HepG2 (cell line): ENCODE results near the gene C1QTNF6. TPM values are rescaled to one million over a fixed set of nuclear protein-coding genes. Genes with fewer than 3 reads are reported as not detected.

Experiments used
- ATAC-seq: fragments of 200-7000 bp; cut with Tn5 transposase; 3 replicates; pipeline ENCODE4 v1.9.1; 2020; ENCODE audit warnings: mild to moderate bottlenecking, moderate library complexity
- BruUV-seq: library from RNA; stranded (reverse); fragments of 400-500 nt; replicated peaks from 2 replicates; lab custom pipeline; 2021; lab: Mats Ljungman, UMichigan
- CTCF ChIA-PET: fragments of 300-600 bp; formaldehyde crosslinking; extraction: SDS; loops from one replicate; lab custom pipeline; 2021; ENCODE audit warnings: low total read pairs, inconsistent platforms, low intra/inter-chr PET ratio; lab: Yijun Ruan, JAX
- POLR2A ChIA-PET: fragments of 350-600 bp; sonication (Branson Sonifier 250); formaldehyde crosslinking; loops from one replicate; lab custom pipeline; 2020; ENCODE audit warnings: antibody characterized with exemption, inconsistent platforms; lab: Yijun Ruan, JAX
- DNase-seq: peaks from one replicate; pipeline ENCODE4 v3.0.0-alpha.2; 2015; ENCODE audit warnings: low spot score
- FAIRE-seq: peaks from 3 replicates; lab custom pipeline; 2011; peaks lifted over from hg19 to GRCh38; lab: Jason Lieb, UNC
- H2AFZ ChIP-seq: one replicate; pipeline ENCODE4 v1.6.1; 2011; ENCODE audit warnings: low read length, inconsistent platforms
- H3K27ac ChIP-seq: fragments of 300-600 bp; 3 replicates; pipeline ENCODE4 v1.8.0; 2011; ENCODE audit warnings: mixed run types, mild to moderate bottlenecking, mixed read lengths, low read length, inconsistent platforms; ENCODE audit not compliant: insufficient read depth; ENCODE audit errors: extremely low read length
- H3K27me3 ChIP-seq, 2 experiments: fragments of 200-600 bp in 1 of 2; 2 replicates in 1 of 2; 3 replicates in 1 of 2; pipeline versions ENCODE4 v1.6.0 to v1.8.0; 2011; ENCODE audit warnings: low read length in 2 of 2, mild to moderate bottlenecking in 2 of 2, moderate library complexity in 2 of 2, inconsistent platforms in 1 of 2; ENCODE audit not compliant: insufficient read depth in 2 of 2, control insufficient read depth in 1 of 2
- H3K36me3 ChIP-seq, 2 experiments: fragments of 200-600 bp in 1 of 2; replicated peaks in 1 of 2; 2 replicates in 1 of 2; 3 replicates in 1 of 2; pipeline versions ENCODE4 v1.5.1 to v1.8.0; 2011; ENCODE audit warnings: low read length in 2 of 2, inconsistent platforms in 1 of 2; ENCODE audit not compliant: insufficient read depth in 2 of 2, control insufficient read depth in 1 of 2
- H3K4me1 ChIP-seq: 2 replicates; pipeline ENCODE4 v1.5.1; 2012; ENCODE audit warnings: low read length, inconsistent platforms; ENCODE audit not compliant: insufficient read depth
- H3K4me2 ChIP-seq: 2 replicates; pipeline ENCODE4 v1.6.0; 2011; ENCODE audit warnings: low read depth, low read length, inconsistent platforms
- H3K4me3 ChIP-seq, 3 experiments: fragments of 200-600 bp in 1 of 3; sonication (generic), shearing (Covaris generic) in 1 of 3; replicated peaks in 1 of 3; 2 replicates each; pipeline ENCODE4 v1.5.1; 2011 to 2016; ENCODE audit warnings: low read length in 3 of 3, inconsistent platforms in 2 of 3, low read depth in 2 of 3, mild to moderate bottlenecking in 2 of 3, control low read depth in 1 of 3, mixed read lengths in 1 of 3; ENCODE audit not compliant: insufficient read depth in 1 of 3
- H3K79me2 ChIP-seq: one replicate; pipeline ENCODE4 v1.6.1; 2011; ENCODE audit warnings: low read length, inconsistent platforms; ENCODE audit not compliant: insufficient read depth
- H3K9ac ChIP-seq: 2 replicates; pipeline ENCODE4 v1.6.0; 2011; ENCODE audit warnings: mild to moderate bottlenecking, low read depth, low read length, inconsistent platforms; ENCODE audit not compliant: insufficient read depth
- H3K9me3 ChIP-seq: 2 replicates; pipeline ENCODE4 v1.5.1; 2012; ENCODE audit warnings: mild to moderate bottlenecking, low read length
- H4K20me1 ChIP-seq: 2 replicates; pipeline ENCODE4 v1.6.0; 2011; ENCODE audit warnings: inconsistent platforms, mild to moderate bottlenecking, low read length, moderate library complexity; ENCODE audit not compliant: insufficient read depth
- GPN1 ChIP-seq: sonication (generic); formaldehyde crosslinking; IDR thresholded peaks from 2 replicates; pipeline ENCODE4 v1.5.1; 2020; ENCODE audit warnings: missing genetic modification reagents, borderline replicate concordance
- KAT8 ChIP-seq: IDR thresholded peaks from 2 replicates; pipeline ENCODE4 v1.6.1; 2016; ENCODE audit warnings: missing genetic modification reagents, missing compliant biosample characterization
- MTA3 ChIP-seq: sonication (generic); formaldehyde crosslinking; IDR thresholded peaks from 2 replicates; pipeline ENCODE4 v1.4.0; 2020; ENCODE audit warnings: missing genetic modification reagents
- NFE2 ChIP-seq: sonication (generic); formaldehyde crosslinking; IDR thresholded peaks from 2 replicates; pipeline ENCODE4 v1.4.0; 2020; ENCODE audit warnings: missing genetic modification reagents
- ZBTB26 ChIP-seq: IDR thresholded peaks from 2 replicates; pipeline ENCODE4 v1.6.1; 2016; ENCODE audit warnings: missing compliant biosample characterization, missing genetic modification reagents, borderline replicate concordance
- ZMAT3 ChIP-seq: sonication (generic); formaldehyde crosslinking; conservative IDR thresholded peaks from 2 replicates; pipeline ENCODE4 v1.7.0; 2021; ENCODE audit warnings: missing genetic modification reagents
- ZNF382 ChIP-seq: sonication (generic); formaldehyde crosslinking; IDR thresholded peaks from 2 replicates; pipeline ENCODE4 v1.5.0; 2020; ENCODE audit warnings: missing genetic modification reagents, mild to moderate bottlenecking, borderline replicate concordance
- ZNF441 ChIP-seq: sonication (generic); formaldehyde crosslinking; IDR thresholded peaks from 2 replicates; pipeline ENCODE4 v1.7.0; 2021; ENCODE audit warnings: missing genetic modification reagents, borderline replicate concordance
- ZNF549 ChIP-seq: sonication (generic); formaldehyde crosslinking; IDR thresholded peaks from 2 replicates; pipeline ENCODE4 v1.5.0; 2020; ENCODE audit warnings: missing genetic modification reagents
- ZNF597 ChIP-seq: sonication (generic); formaldehyde crosslinking; IDR thresholded peaks from 2 replicates; pipeline ENCODE4 v1.5.0; 2020; ENCODE audit warnings: missing genetic modification reagents
- WGBS: methylation state at CpG from one replicate; pipeline ENCODE4 v1.1.6; 2017; ENCODE audit warnings: low lambda C conversion rate; 5-methylcytosine and 5-hydroxymethylcytosine counted together
- in situ Hi-C: cut with HindIII; loops from 2 replicates; pipeline ENCODE4 v1.10.0; 2017; ENCODE audit warnings: low pct_unique_long_range_greater_than_20kb; ENCODE audit not compliant: extremely low pct_ligation_motif_present
- intact Hi-C: fragments of 100-400 bp; cut with micrococcal nuclease; formaldehyde crosslinking; loops from one replicate; pipeline ENCODE4 v1.10.0; 2022; ENCODE audit not compliant: unreplicated experiment
- polyA plus RNA-seq, 8 experiments: library from polyadenylated mRNA; depleted of rRNA in 3 of 8; stranded (reverse) in 7 of 8; unstranded in 1 of 8; fragments of >200 nt; fragmentation: Illumina TruSeq in 4 of 8; extraction: Trizol in 4 of 8; gene quantifications; 2 replicates each; pipeline versions ENCODE4 v1.2.1 to v1.2.3, GENCODE V29; 2011 to 2016; ENCODE audit warnings: low read depth in 4 of 8, missing spikeins in 1 of 8, mixed read lengths in 1 of 8; ENCODE audit not compliant: insufficient read depth in 1 of 8
- total RNA-seq, 5 experiments: library from RNA; depleted of rRNA; stranded (reverse); fragments of >200 nt; fragmentation: Illumina TruSeq; extraction: Trizol; gene quantifications; 2 replicates each; pipeline ENCODE4 v1.2.3, GENCODE V29; 2016; ENCODE audit warnings: low read depth in 1 of 5
- TF ChIP-seq, protein P1 (sequence below): IDR thresholded peaks from 2 replicates; pipeline ENCODE4 v1.6.1; 2018; ENCODE audit warnings: missing genetic modification reagents, mild to moderate bottlenecking, missing compliant biosample characterization
- TF ChIP-seq, protein P2 (sequence below): sonication (generic); formaldehyde crosslinking; IDR thresholded peaks from 2 replicates; pipeline ENCODE4 v1.4.0; 2020; ENCODE audit warnings: mild to moderate bottlenecking, missing genetic modification reagents
- TF ChIP-seq, protein P3 (sequence below): sonication (generic); formaldehyde crosslinking; IDR thresholded peaks from 2 replicates; pipeline ENCODE4 v1.9.0; 2021; ENCODE audit warnings: missing genetic modification reagents, mild to moderate bottlenecking, borderline replicate concordance
- TF ChIP-seq, protein P4 (sequence below): sonication (generic); formaldehyde crosslinking; IDR thresholded peaks from 2 replicates; pipeline ENCODE4 v1.8.1; 2023; ENCODE audit warnings: mild to moderate bottlenecking, inconsistent platforms, moderate library complexity, missing genetic modification reagents, borderline replicate concordance

The C1QTNF6 gene
- total and polyA plus RNA-seq, 2 of the 13 experiments (the other 11 are each of a cell fraction or from before 2014, with no cell fraction given), result 2.7 to 6.9 TPM

DNA sequence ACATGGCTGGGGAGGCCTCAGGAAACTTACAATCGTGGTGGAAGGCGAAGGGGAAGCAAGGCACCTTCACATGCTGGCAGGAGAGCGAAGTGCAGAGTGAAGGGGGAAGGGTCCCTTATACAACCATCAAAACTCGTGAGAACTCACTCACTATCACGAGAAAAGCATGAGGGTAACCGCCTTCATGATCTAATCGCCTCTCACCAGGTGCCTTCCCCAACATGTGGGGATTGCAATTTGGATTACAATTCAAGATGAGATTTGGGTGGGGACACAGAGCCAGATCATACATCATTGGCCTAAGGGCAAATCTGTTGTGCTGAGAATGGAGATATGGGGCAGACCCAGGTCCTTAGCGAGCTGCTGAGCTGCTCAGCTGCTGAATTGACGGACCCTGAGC, 13.1 kb downstream of the C1QTNF6 start:
- no peak for FAIRE-seq
- Histone ChIP-seq H3K27me3 (peaks cover 4 to 39% of the 10 kb centered on the region in 2 experiments), H3K9me3 (no peaks in the 10 kb centered on the region), H3K9ac (no peak overlapping the region), H3K4me3 (no peak overlapping the region), H3K36me3 (no peaks in the 10 kb centered on the region), H2AFZ (no peak overlapping the region), H3K27ac (no peak overlapping the region), H3K4me2 (no peak overlapping the region), H3K79me2 (no peaks in the 10 kb centered on the region), H4K20me1 (no peaks in the 10 kb centered on the region), H3K4me1 (peaks cover 36% of the 10 kb centered on the region)
- intact Hi-C loops (no loop called here), in situ Hi-C loops (no loop called here)
- BruUV-seq, result no TSS peak
- POLR2A ChIA-PET, result interaction anchor here (1.0 kb wide), 1 partner anchor 25 kb away, joined by 4 read pairs; no protein-coding TSS in a partner anchor
- no peak for ATAC-seq
- TF ChIP-seq, protein P1, sequence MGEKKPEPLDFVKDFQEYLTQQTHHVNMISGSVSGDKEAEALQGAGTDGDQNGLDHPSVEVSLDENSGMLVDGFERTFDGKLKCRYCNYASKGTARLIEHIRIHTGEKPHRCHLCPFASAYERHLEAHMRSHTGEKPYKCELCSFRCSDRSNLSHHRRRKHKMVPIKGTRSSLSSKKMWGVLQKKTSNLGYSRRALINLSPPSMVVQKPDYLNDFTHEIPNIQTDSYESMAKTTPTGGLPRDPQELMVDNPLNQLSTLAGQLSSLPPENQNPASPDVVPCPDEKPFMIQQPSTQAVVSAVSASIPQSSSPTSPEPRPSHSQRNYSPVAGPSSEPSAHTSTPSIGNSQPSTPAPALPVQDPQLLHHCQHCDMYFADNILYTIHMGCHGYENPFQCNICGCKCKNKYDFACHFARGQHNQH (CRISPR knock-in tag), result no peak
- TF ChIP-seq ZNF549 (no peak), ZNF441 (CRISPR knock-in tag) (no peak), MTA3 (CRISPR knock-in tag) (no peak), ZMAT3 (CRISPR knock-in tag) (no peak), KAT8 (no peak), NFE2 (CRISPR knock-in tag) (no peak), ZNF382 (no peak), ZNF597 (no peak), GPN1 (CRISPR knock-in tag) (no peak), ZBTB26 (CRISPR knock-in tag) (no peak)
- TF ChIP-seq, protein P2, sequence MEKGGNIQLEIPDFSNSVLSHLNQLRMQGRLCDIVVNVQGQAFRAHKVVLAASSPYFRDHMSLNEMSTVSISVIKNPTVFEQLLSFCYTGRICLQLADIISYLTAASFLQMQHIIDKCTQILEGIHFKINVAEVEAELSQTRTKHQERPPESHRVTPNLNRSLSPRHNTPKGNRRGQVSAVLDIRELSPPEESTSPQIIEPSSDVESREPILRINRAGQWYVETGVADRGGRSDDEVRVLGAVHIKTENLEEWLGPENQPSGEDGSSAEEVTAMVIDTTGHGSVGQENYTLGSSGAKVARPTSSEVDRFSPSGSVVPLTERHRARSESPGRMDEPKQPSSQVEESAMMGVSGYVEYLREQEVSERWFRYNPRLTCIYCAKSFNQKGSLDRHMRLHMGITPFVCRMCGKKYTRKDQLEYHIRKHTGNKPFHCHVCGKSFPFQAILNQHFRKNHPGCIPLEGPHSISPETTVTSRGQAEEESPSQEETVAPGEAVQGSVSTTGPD (CRISPR knock-in tag), result no peak
- TF ChIP-seq, protein P3, sequence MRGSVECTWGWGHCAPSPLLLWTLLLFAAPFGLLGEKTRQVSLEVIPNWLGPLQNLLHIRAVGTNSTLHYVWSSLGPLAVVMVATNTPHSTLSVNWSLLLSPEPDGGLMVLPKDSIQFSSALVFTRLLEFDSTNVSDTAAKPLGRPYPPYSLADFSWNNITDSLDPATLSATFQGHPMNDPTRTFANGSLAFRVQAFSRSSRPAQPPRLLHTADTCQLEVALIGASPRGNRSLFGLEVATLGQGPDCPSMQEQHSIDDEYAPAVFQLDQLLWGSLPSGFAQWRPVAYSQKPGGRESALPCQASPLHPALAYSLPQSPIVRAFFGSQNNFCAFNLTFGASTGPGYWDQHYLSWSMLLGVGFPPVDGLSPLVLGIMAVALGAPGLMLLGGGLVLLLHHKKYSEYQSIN (CRISPR knock-in tag), result no peak
- TF ChIP-seq, protein P4, sequence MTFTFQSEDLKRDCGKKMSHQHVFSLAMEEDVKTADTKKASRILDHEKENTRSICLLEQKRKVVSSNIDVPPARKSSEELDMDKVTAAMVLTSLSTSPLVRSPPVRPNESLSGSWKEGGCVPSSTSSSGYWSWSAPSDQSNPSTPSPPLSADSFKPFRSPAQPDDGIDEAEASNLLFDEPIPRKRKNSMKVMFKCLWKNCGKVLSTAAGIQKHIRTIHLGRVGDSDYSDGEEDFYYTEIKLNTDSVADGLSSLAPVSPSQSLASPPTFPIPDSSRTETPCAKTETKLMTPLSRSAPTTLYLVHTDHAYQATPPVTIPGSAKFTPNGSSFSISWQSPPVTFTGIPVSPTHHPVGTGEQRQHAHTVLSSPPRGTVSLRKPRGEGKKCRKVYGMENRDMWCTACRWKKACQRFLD (CRISPR knock-in tag), result no peak
- CTCF ChIA-PET, result no interaction called here
- no peak for DNase-seq
- 55% methylated on average over 9 of the region's 9 CpGs for WGBS
